Measurements from ENCODE around the gene FAM193B. TPM values are rescaled to one million over a fixed set of nuclear protein-coding genes. Genes with fewer than 3 reads are reported as not detected.

FAM193B gene
- total and polyA plus RNA-seq, 9 of the 15 experiments (the other 6 are each of a cell fraction or from before 2014, with no cell fraction given): 4.4 to 76.4 (median 37.3) TPM

DNA sequence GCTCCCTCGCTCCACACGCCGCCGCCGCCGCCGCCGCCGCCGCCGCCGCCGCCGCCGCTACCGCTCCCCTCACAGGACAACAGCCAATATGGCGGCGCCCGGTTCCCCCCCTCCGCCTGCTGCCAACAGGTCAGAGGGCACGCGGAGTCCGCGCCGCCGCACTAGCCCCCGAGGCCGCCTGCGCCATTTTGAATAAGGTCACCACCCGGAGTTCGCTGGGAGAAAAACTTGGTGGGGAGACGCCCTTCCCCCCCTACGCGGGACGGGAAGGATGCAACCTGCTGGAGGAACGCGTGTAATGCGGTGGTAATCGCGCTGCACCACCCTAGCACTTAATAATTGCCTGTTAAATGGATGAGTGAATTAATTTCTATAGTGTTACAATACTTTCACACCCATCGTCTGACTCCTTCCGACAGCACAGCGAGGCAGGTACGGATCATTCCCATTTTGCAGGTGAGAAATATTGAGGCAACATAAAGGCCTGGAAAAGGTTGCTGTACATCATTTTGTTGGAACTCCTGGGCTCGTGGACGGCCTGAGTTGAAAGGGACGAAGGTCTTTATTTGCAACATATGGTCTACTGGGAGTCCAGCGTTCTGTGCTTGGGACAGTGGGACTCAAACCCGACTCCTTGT lies at the start of gene FAM193B (continued):
- TF ChIP-seq TOE1 (IDR thresholded peaks at IDR 0.05; ENCODE audit: borderline replicate concordance) (peak; percentile 51; the same call in 1 of the 2 replicates), TOE1 (CRISPR knock-in tag; IDR thresholded peaks at IDR 0.05; ENCODE audit: borderline replicate concordance, low read depth) (no peak), BRF2 (IDR thresholded peaks at IDR 0.05; ENCODE audit: borderline replicate concordance, insufficient read depth, insufficient read length) (no peak), MBD2 (IDR thresholded peaks at IDR 0.05; ENCODE audit: borderline replicate concordance, low read depth) (peak; percentile 36; the same call in 1 of the 2 replicates), FOXJ3 (CRISPR knock-in tag; IDR thresholded peaks at IDR 0.05) (no peak), TEAD1 (CRISPR knock-in tag; IDR thresholded peaks at IDR 0.05) (0 out of 4 replicates have a peak, but pooled peaks of 1 of the 2 experiments have one; percentile 26), HMGN3 (IDR thresholded peaks at IDR 0.05; ENCODE audit: borderline replicate concordance, extremely low read depth, insufficient read length, low read depth, low read length) (peak; percentile 67), FOXJ2 (tag; IDR thresholded peaks at IDR 0.05) (no peak), SUPT5H (IDR thresholded peaks at IDR 0.05) (no peak), CCAR2 (IDR thresholded peaks at IDR 0.05; ENCODE audit: low read depth, low read length) (no peak), THAP7 (CRISPR knock-in tag; IDR thresholded peaks at IDR 0.05) (no peak), NR2C1 (IDR thresholded peaks at IDR 0.05) (peak; percentile 98), NR2C1 (tag; IDR thresholded peaks at IDR 0.05) (peak; percentile 99), PHF21A (IDR thresholded peaks at IDR 0.05; ENCODE audit: borderline replicate concordance, low read depth) (no peak)
- TF ChIP-seq, protein P1, sequence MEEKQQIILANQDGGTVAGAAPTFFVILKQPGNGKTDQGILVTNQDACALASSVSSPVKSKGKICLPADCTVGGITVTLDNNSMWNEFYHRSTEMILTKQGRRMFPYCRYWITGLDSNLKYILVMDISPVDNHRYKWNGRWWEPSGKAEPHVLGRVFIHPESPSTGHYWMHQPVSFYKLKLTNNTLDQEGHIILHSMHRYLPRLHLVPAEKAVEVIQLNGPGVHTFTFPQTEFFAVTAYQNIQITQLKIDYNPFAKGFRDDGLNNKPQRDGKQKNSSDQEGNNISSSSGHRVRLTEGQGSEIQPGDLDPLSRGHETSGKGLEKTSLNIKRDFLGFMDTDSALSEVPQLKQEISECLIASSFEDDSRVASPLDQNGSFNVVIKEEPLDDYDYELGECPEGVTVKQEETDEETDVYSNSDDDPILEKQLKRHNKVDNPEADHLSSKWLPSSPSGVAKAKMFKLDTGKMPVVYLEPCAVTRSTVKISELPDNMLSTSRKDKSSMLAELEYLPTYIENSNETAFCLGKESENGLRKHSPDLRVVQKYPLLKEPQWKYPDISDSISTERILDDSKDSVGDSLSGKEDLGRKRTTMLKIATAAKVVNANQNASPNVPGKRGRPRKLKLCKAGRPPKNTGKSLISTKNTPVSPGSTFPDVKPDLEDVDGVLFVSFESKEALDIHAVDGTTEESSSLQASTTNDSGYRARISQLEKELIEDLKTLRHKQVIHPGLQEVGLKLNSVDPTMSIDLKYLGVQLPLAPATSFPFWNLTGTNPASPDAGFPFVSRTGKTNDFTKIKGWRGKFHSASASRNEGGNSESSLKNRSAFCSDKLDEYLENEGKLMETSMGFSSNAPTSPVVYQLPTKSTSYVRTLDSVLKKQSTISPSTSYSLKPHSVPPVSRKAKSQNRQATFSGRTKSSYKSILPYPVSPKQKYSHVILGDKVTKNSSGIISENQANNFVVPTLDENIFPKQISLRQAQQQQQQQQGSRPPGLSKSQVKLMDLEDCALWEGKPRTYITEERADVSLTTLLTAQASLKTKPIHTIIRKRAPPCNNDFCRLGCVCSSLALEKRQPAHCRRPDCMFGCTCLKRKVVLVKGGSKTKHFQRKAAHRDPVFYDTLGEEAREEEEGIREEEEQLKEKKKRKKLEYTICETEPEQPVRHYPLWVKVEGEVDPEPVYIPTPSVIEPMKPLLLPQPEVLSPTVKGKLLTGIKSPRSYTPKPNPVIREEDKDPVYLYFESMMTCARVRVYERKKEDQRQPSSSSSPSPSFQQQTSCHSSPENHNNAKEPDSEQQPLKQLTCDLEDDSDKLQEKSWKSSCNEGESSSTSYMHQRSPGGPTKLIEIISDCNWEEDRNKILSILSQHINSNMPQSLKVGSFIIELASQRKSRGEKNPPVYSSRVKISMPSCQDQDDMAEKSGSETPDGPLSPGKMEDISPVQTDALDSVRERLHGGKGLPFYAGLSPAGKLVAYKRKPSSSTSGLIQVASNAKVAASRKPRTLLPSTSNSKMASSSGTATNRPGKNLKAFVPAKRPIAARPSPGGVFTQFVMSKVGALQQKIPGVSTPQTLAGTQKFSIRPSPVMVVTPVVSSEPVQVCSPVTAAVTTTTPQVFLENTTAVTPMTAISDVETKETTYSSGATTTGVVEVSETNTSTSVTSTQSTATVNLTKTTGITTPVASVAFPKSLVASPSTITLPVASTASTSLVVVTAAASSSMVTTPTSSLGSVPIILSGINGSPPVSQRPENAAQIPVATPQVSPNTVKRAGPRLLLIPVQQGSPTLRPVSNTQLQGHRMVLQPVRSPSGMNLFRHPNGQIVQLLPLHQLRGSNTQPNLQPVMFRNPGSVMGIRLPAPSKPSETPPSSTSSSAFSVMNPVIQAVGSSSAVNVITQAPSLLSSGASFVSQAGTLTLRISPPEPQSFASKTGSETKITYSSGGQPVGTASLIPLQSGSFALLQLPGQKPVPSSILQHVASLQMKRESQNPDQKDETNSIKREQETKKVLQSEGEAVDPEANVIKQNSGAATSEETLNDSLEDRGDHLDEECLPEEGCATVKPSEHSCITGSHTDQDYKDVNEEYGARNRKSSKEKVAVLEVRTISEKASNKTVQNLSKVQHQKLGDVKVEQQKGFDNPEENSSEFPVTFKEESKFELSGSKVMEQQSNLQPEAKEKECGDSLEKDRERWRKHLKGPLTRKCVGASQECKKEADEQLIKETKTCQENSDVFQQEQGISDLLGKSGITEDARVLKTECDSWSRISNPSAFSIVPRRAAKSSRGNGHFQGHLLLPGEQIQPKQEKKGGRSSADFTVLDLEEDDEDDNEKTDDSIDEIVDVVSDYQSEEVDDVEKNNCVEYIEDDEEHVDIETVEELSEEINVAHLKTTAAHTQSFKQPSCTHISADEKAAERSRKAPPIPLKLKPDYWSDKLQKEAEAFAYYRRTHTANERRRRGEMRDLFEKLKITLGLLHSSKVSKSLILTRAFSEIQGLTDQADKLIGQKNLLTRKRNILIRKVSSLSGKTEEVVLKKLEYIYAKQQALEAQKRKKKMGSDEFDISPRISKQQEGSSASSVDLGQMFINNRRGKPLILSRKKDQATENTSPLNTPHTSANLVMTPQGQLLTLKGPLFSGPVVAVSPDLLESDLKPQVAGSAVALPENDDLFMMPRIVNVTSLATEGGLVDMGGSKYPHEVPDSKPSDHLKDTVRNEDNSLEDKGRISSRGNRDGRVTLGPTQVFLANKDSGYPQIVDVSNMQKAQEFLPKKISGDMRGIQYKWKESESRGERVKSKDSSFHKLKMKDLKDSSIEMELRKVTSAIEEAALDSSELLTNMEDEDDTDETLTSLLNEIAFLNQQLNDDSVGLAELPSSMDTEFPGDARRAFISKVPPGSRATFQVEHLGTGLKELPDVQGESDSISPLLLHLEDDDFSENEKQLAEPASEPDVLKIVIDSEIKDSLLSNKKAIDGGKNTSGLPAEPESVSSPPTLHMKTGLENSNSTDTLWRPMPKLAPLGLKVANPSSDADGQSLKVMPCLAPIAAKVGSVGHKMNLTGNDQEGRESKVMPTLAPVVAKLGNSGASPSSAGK (IDR thresholded peaks at IDR 0.05): peak; percentile 71

Measured in K562 (cell line).